GM13977 (cell line): Measurements from ENCODE around the gene SPATS2L.

Experiments used
- DNase-seq: peaks from one replicate; pipeline ENCODE4 v3.0.0; 2012; ENCODE audit warnings: low spot score
- in situ Hi-C: fragments of 300-500 bp; cut with MboI; formaldehyde crosslinking; loops from one replicate; pipeline ENCODE4 v1.12.0; 2022; ENCODE audit warnings: low sequenced_read_pairs, low pct_unique_long_range_greater_than_20kb, mixed read lengths, inconsistent platforms; ENCODE audit not compliant: unreplicated experiment
- TF ChIP-seq, protein P1 (sequence below): IDR thresholded peaks from 2 replicates; pipeline ENCODE4 v1.5.1; 2012; ENCODE audit warnings: mild to moderate bottlenecking, control low read depth; ENCODE audit not compliant: insufficient read depth; ENCODE audit errors: extremely low read depth, missing control alignments

Gene SPATS2L

GRCh38 chr2:200274116-200275075 lies 32.1 kb upstream of the SPATS2L start:
- TF ChIP-seq, protein P1, sequence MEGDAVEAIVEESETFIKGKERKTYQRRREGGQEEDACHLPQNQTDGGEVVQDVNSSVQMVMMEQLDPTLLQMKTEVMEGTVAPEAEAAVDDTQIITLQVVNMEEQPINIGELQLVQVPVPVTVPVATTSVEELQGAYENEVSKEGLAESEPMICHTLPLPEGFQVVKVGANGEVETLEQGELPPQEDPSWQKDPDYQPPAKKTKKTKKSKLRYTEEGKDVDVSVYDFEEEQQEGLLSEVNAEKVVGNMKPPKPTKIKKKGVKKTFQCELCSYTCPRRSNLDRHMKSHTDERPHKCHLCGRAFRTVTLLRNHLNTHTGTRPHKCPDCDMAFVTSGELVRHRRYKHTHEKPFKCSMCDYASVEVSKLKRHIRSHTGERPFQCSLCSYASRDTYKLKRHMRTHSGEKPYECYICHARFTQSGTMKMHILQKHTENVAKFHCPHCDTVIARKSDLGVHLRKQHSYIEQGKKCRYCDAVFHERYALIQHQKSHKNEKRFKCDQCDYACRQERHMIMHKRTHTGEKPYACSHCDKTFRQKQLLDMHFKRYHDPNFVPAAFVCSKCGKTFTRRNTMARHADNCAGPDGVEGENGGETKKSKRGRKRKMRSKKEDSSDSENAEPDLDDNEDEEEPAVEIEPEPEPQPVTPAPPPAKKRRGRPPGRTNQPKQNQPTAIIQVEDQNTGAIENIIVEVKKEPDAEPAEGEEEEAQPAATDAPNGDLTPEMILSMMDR = no peak
- in situ Hi-C loops = no loop called here
- no peak for DNase-seq

- DNase-seq = no peak
- TF ChIP-seq, protein P1 = no peak
- in situ Hi-C loops = no loop called here
Observed at GRCh38 chr2:200275295-200276013, 31.0 kb upstream of the SPATS2L start.

GRCh38 chr2:200276472-200276871 lies 30.0 kb upstream of the SPATS2L start:
- in situ Hi-C loops = no loop called here
- no peak for DNase-seq
- TF ChIP-seq, protein P1 = no peak

- in situ Hi-C loops = no loop called here
- no peak for DNase-seq
Observed at GRCh38 chr2:200278694-200279316, 27.7 kb upstream of the SPATS2L start.

GRCh38 chr2:200279857-200280256 lies 26.6 kb upstream of the SPATS2L start:
- no peak for DNase-seq
- TF ChIP-seq, protein P1 = no peak
- in situ Hi-C loops = no loop called here

More at GRCh38 chr2:200278694-200279316, 27.7 kb upstream of the SPATS2L start:
- TF ChIP-seq, protein P1 = no peak

DNA sequence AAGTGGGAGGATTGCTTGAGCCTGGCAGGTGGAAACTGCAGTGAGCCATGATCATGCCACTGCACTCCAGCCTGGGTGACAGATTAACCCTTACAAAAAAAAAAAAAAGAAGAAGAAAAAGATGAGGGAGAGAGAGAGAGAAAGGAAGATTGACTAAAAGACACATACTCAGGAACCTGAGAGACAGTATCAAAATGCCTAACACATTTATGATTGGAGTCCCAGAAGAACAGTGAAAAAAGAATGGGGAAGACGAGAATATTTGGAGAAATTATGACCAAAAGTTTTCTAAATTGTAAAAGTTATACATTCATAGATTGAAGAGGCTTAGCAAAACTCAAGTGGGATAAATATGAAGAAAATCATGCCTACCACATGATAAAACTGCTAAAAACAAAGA lies 19.9 kb upstream of the SPATS2L start:
- in situ Hi-C loops = no loop called here
- no peak for DNase-seq
- TF ChIP-seq, protein P1 = no peak
